Suprapubic skin (tissue), 4 donors: ENCODE results near the gene CDK18. TPM values are rescaled to one million over a fixed set of nuclear protein-coding genes. Genes with fewer than 3 reads are reported as not detected.
A peak's percentile ranks its signal among the peaks of the same experiment; 100 is the strongest.

ENCODE experiments used
- DNase-seq, 2 donors: peaks; one replicate each; pipeline ENCODE4 v3.0.0-alpha.2; 2019; ENCODE audit warnings: low spot score in 2 of 2
- H3K27ac ChIP-seq: fragments of 200-600 bp; sonication (generic); one replicate; pipeline ENCODE4 v1.5.1; 2019
- H3K27me3 ChIP-seq: fragments of 200-600 bp; sonication (generic); one replicate; pipeline ENCODE4 v1.5.1; 2019
- H3K36me3 ChIP-seq: fragments of 200-600 bp; sonication (generic); one replicate; pipeline ENCODE4 v1.5.1; 2019
- H3K4me1 ChIP-seq: fragments of 200-600 bp; sonication (generic); one replicate; pipeline ENCODE4 v1.5.1; 2019
- H3K4me3 ChIP-seq: fragments of 200-600 bp; sonication (generic); one replicate; pipeline ENCODE4 v1.5.1; 2019; ENCODE audit warnings: mild to moderate bottlenecking
- H3K9me3 ChIP-seq: fragments of 200-600 bp; sonication (generic); one replicate; pipeline ENCODE4 v1.5.1; 2019
- CTCF ChIP-seq, 2 donors: fragments of 200-600 bp in 1 of 2; fragments of 450-650 bp in 1 of 2; sonication (generic) in 1 of 2; IDR thresholded peaks; one replicate each; pipeline ENCODE4 v1.5.1; 2016 to 2019; ENCODE audit warnings: antibody characterized with exemption in 2 of 2, mild to moderate bottlenecking in 1 of 2, moderate library complexity in 1 of 2
- EP300 ChIP-seq: sonication (generic); formaldehyde crosslinking; IDR thresholded peaks from one replicate; pipeline ENCODE4 v1.6.1; 2017; ENCODE audit warnings: antibody characterized with exemption
- POLR2A ChIP-seq, 2 donors: fragments of 450-650 bp; IDR thresholded peaks; one replicate each; pipeline ENCODE4 v1.6.1; 2017; ENCODE audit warnings: antibody characterized with exemption in 2 of 2, mild to moderate bottlenecking in 2 of 2, moderate library complexity in 2 of 2
- POLR2AphosphoS5 ChIP-seq, 3 donors: sonication (generic); formaldehyde crosslinking; IDR thresholded peaks; one replicate each; pipeline ENCODE4 v1.6.1; 2017; ENCODE audit warnings: antibody characterized with exemption in 3 of 3
- WGBS: methylation state at CpG from one replicate; pipeline ENCODE4 v1.1.5; 2018; 5-methylcytosine and 5-hydroxymethylcytosine counted together
- total RNA-seq, 4 donors: library from RNA; depleted of rRNA; stranded (reverse); fragments of >200 nt; gene quantifications; one replicate each; pipeline ENCODE4 v1.1.0, GENCODE V29; 2016

The CDK18 gene
- total RNA-seq, 4 donors from 2014 or later = 2.7 to 9.7 (median 4.7) TPM

- WGBS = 53% methylated on average over 24 of the region's 53 CpGs
- DNase-seq = peak; percentile 91
- Histone ChIP-seq H3K27me3 (peaks cover 4% of the 10 kb centered on the region), H3K36me3 (no peaks in the 10 kb centered on the region), H3K9me3 (no peaks in the 10 kb centered on the region), H3K4me3 (peak overlapping the region; percentile 26), H3K4me1 (peaks cover 9% of the 10 kb centered on the region), H3K27ac (no peak overlapping the region)
- TF ChIP-seq POLR2A (IDR thresholded peaks at IDR 0.05) (no peak), CTCF (IDR thresholded peaks at IDR 0.05) (peak; percentile 72 to 92)
These were observed 24.7 kb downstream of the CDK18 start for GRCh38 chr1:205528887-205529825.

GRCh38 chr1:205530116-205530515, 25.6 kb downstream of the CDK18 start:
- peaks cover 9% of the 10 kb centered on the region for H3K4me1 ChIP-seq
- WGBS = 55% methylated on average over 6 of the region's 6 CpGs
- no peak overlapping the region for H3K27ac ChIP-seq

GRCh38 chr1:205531191-205532025, 26.9 kb downstream of the CDK18 start:
- 67% methylated on average over 20 of the region's 20 CpGs for WGBS
- Histone ChIP-seq H3K4me3 (no peak overlapping the region), H3K27ac (no peak overlapping the region), H3K4me1 (peaks cover 9% of the 10 kb centered on the region), H3K27me3 (no peaks in the 10 kb centered on the region), H3K36me3 (no peaks in the 10 kb centered on the region), H3K9me3 (no peaks in the 10 kb centered on the region)
- no peak for TF ChIP-seq CTCF (IDR thresholded peaks at IDR 0.05)
- TF ChIP-seq POLR2A (IDR thresholded peaks at IDR 0.05) = no peak
- TF ChIP-seq POLR2AphosphoS5 (IDR thresholded peaks at IDR 0.05) = no peak
- no peak for TF ChIP-seq EP300
- no peak for DNase-seq

More at GRCh38 chr1:205530116-205530515, 25.6 kb downstream of the CDK18 start:
- Histone ChIP-seq H3K27me3 (peaks cover under 1% of the 10 kb centered on the region), H3K4me3 (no peak overlapping the region), H3K9me3 (no peaks in the 10 kb centered on the region), H3K36me3 (no peaks in the 10 kb centered on the region)
- DNase-seq = no peak
- TF ChIP-seq CTCF (IDR thresholded peaks at IDR 0.05) (no peak), EP300 (no peak), POLR2AphosphoS5 (IDR thresholded peaks at IDR 0.05) (no peak), POLR2A (IDR thresholded peaks at IDR 0.05) (no peak)

GRCh38 chr1:205532026-205532898, 27.8 kb downstream of the CDK18 start:
- H3K4me1 ChIP-seq = peaks cover 13% of the 10 kb centered on the region
- no peak for DNase-seq
- H3K27ac ChIP-seq = no peak overlapping the region
- TF ChIP-seq CTCF (IDR thresholded peaks at IDR 0.05) (no peak), POLR2A (IDR thresholded peaks at IDR 0.05) (no peak), EP300 (no peak), POLR2AphosphoS5 (IDR thresholded peaks at IDR 0.05) (no peak)
- H3K27me3 ChIP-seq = no peaks in the 10 kb centered on the region
- 80% methylated on average over 9 of the region's 22 CpGs for WGBS
- H3K4me3 ChIP-seq = no peak overlapping the region
- H3K9me3 ChIP-seq = no peaks in the 10 kb centered on the region
- H3K36me3 ChIP-seq = no peaks in the 10 kb centered on the region
